Small intestine (tissue), 7 donors: ENCODE results near the gene COL26A1. TPM values are rescaled to one million over a fixed set of nuclear protein-coding genes. Genes with fewer than 3 reads are reported as not detected.
A peak's percentile ranks its signal among the peaks of the same experiment; 100 is the strongest.

Source experiments
- DNase-seq, 2 donors: peaks; one replicate each; pipeline versions ENCODE4 v3.0.0 to v3.0.0-alpha.2; 2013
- FAIRE-seq: peaks from 2 replicates; lab custom pipeline; 2012; peaks lifted over from hg19 to GRCh38; lab: Jason Lieb, UNC
- H3K27ac ChIP-seq, 3 donors: one replicate each; pipeline ENCODE4 v1.5.1; 2013; ENCODE audit warnings: low read length in 2 of 3, mild to moderate bottlenecking in 2 of 3, control low read depth in 1 of 3, inconsistent platforms in 1 of 3, low read depth in 1 of 3, moderate library complexity in 1 of 3
- H3K27me3 ChIP-seq, 3 donors: one replicate each; pipeline ENCODE4 v1.6.1; 2013; ENCODE audit warnings: low read length in 3 of 3, inconsistent platforms in 1 of 3; ENCODE audit not compliant: control insufficient read depth in 3 of 3, insufficient read depth in 3 of 3
- H3K36me3 ChIP-seq, 3 donors: one replicate each; pipeline ENCODE4 v1.6.1; 2013; ENCODE audit warnings: low read length in 3 of 3, inconsistent platforms in 1 of 3, low read depth in 1 of 3, mild to moderate bottlenecking in 1 of 3, moderate library complexity in 1 of 3; ENCODE audit not compliant: control insufficient read depth in 3 of 3, insufficient read depth in 2 of 3
- H3K4me1 ChIP-seq, 3 donors: one replicate each; pipeline ENCODE4 v1.6.1; 2013; ENCODE audit warnings: low read length in 2 of 3, inconsistent platforms in 1 of 3, low read depth in 1 of 3, mild to moderate bottlenecking in 1 of 3, moderate library complexity in 1 of 3; ENCODE audit not compliant: control insufficient read depth in 3 of 3, insufficient read depth in 2 of 3
- H3K4me3 ChIP-seq, 3 donors: one replicate each; pipeline ENCODE4 v1.5.1; 2013; ENCODE audit warnings: low read length in 3 of 3, control low read depth in 1 of 3, inconsistent platforms in 1 of 3, low read depth in 1 of 3, mild to moderate bottlenecking in 1 of 3, moderate library complexity in 1 of 3
- H3K9me3 ChIP-seq, 2 donors: one replicate each; pipeline ENCODE4 v1.6.1; 2013; ENCODE audit warnings: low read depth in 1 of 2, low read length in 1 of 2; ENCODE audit not compliant: control insufficient read depth in 2 of 2, insufficient read depth in 1 of 2
- WGBS, 3 donors: extraction: QIAGEN DNeasy Blood & Tissue Kit; methylation state at CpG; one replicate each; pipeline ENCODE4 v1.1.7; 2013; 5-methylcytosine and 5-hydroxymethylcytosine counted together
- polyA plus RNA-seq, 4 donors: library from polyadenylated mRNA; stranded (reverse) in 3 of 4; unstranded in 1 of 4; fragments of 200-250 nt in 3 of 4; fragments of 120-200 nt in 1 of 4; gene quantifications; one replicate each; pipeline versions ENCODE4 v1.2.1 to v1.2.3, GENCODE V29; 2013
- donor health status: healthy with polysubstance abuse.
- donor health status: control.
- donor health status: control.
- donor health status: Bipolar disorder and iron deficiency.
- donor health status: healthy.

Gene COL26A1
- polyA plus RNA-seq, 4 donors, result 0.10 to 0.12 TPM; not detected in 2

- FAIRE-seq, result no peak
- no peaks in the 10 kb centered on the region for H3K4me1 ChIP-seq
These were observed 201.5 kb downstream of the COL26A1 start for GRCh38 chr7:101563943-101564777.

GRCh38 chr7:101564778-101565211 lies 202.1 kb downstream of the COL26A1 start:
- H3K27me3 ChIP-seq, result peaks cover 0 to 3% (median 0%) of the 10 kb centered on the region in 3 donors
- H3K36me3 ChIP-seq, result no peaks in the 10 kb centered on the region
- WGBS, 3 donors, result 22 to 42% (median 30%) methylated on average over 16 of the region's 16 CpGs
- no peaks in the 10 kb centered on the region for H3K4me1 ChIP-seq
- H3K9me3 ChIP-seq, result no peaks in the 10 kb centered on the region
- no peak overlapping the region for H3K27ac ChIP-seq
- DNase-seq (peak; percentile 24 to 64), FAIRE-seq (no peak)
- H3K4me3 ChIP-seq, result no peak overlapping the region

More at GRCh38 chr7:101563943-101564777, 201.5 kb downstream of the COL26A1 start:
- WGBS, 3 donors, result 72 to 80% (median 77%) methylated on average over 23 of the region's 23 CpGs
- H3K27me3 ChIP-seq, result peaks cover 0 to 3% (median 0%) of the 10 kb centered on the region in 3 donors
- no peak for DNase-seq
- H3K4me3 ChIP-seq, result no peak overlapping the region
- H3K9me3 ChIP-seq, result no peaks in the 10 kb centered on the region
- H3K36me3 ChIP-seq, result no peaks in the 10 kb centered on the region
- no peak overlapping the region for H3K27ac ChIP-seq

DNA sequence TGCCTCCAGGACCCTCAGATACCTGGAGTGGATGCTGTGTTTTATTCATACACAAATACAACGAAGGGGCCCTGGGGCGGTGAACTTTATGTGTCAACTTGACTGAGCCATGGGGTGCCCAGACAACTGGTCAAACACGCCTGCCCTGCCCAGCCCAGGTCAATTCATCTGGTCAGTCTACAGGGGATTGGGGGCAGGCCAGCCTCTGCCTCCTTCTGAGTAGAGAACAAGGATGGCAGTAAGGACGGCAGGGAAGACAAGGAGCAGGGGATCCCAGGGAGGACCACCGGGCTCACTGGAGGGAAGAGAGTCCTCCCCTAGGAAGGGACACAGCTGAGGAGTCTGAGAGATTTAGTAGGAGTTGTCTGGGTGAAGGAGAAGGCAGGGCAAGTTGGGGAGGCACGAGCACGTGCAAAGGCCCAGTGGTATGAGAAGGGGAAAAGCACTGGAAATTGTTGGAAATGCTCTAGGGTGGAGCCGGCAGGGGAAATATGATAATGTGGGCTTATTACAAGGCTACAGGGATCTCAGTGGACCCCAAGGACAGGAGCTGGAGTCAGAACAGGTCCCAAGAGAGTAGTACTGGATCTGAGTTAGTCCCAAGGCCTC lies 203.0 kb downstream of the COL26A1 start:
- H3K4me1 ChIP-seq, result no peaks in the 10 kb centered on the region
- FAIRE-seq (no peak), DNase-seq (no peak)
- H3K9me3 ChIP-seq, result no peaks in the 10 kb centered on the region
- H3K36me3 ChIP-seq, result no peaks in the 10 kb centered on the region
- 80 to 87% (median 82%) methylated on average over 8 of the region's 8 CpGs for WGBS, 3 donors
- peaks cover 0 to 3% (median 0%) of the 10 kb centered on the region in 3 donors for H3K27me3 ChIP-seq
- no peak overlapping the region for H3K27ac ChIP-seq
- H3K4me3 ChIP-seq, result no peak overlapping the region

- DNase-seq (no peak), FAIRE-seq (no peak)
These were observed 204.6 kb downstream of the COL26A1 start for GRCh38 chr7:101567230-101567629.

DNA sequence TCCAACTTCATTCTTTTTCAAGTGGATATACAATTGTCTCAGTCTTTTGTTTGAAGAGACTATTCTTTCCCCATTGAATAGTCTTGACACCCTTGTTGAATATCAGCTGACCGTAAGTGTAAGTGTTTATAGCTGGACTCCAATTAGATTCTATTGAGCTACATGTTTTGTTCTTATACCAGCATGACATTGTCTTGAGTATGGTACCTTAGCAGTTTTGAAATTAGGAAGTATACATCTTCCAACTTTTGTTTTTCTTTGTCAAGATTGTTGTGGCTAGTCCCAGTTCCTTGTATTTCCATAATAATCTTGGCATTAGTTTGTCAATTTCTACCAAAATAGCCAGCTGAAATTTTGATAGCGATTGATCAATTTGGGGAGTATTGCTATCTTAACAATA lies 209.5 kb downstream of the COL26A1 start:
- Histone ChIP-seq H3K4me1 (no peaks in the 10 kb centered on the region), H3K4me3 (no peak overlapping the region), H3K27me3 (no peaks in the 10 kb centered on the region), H3K9me3 (peaks cover 0 to 10% of the 10 kb centered on the region in 2 donors), H3K27ac (no peak overlapping the region), H3K36me3 (no peaks in the 10 kb centered on the region)
- 93 to 100% (median 96%) methylated on average over 2 of the region's 2 CpGs for WGBS, 3 donors
- FAIRE-seq, result no peak
- no peak for DNase-seq

More at GRCh38 chr7:101567230-101567629, 204.6 kb downstream of the COL26A1 start:
- Histone ChIP-seq H3K27me3 (peaks cover 0 to 3% (median 0%) of the 10 kb centered on the region in 3 donors), H3K36me3 (no peaks in the 10 kb centered on the region), H3K9me3 (no peaks in the 10 kb centered on the region), H3K4me1 (no peaks in the 10 kb centered on the region), H3K27ac (no peak overlapping the region), H3K4me3 (no peak overlapping the region)
- WGBS, 3 donors, result 86 to 92% (median 90%) methylated on average over 7 of the region's 7 CpGs

GRCh38 chr7:101575168-101575567 lies 212.5 kb downstream of the COL26A1 start:
- DNase-seq (no peak), FAIRE-seq (no peak)
- 47 to 59% (median 59%) methylated on average over 2 of the region's 2 CpGs for WGBS, 3 donors
- H3K9me3 ChIP-seq, result peaks cover 0 to 17% of the 10 kb centered on the region in 2 donors
- H3K27ac ChIP-seq, result no peak overlapping the region
- no peaks in the 10 kb centered on the region for H3K4me1 ChIP-seq
- H3K36me3 ChIP-seq, result no peaks in the 10 kb centered on the region
- no peak overlapping the region for H3K4me3 ChIP-seq
- H3K27me3 ChIP-seq, result no peaks in the 10 kb centered on the region

DNA sequence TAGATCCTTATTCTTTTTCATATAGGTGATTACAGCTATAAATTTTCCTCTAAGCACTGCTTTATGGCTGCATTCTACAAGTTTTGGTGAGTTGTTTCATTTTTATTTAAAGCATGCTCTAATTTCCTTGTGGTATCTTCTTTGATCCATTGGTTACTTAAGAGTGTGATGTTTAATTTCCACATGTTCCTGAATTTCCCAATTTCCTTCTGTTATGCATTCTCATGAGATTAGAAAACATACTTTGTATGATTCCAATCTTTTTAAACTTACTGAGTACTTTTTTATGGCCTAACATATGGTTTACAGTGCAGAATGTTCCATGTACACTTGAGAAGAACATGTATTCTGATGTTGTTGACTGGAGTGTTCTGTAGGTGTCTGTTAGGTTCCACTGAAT lies 213.0 kb downstream of the COL26A1 start:
- peaks cover 0 to 17% of the 10 kb centered on the region in 2 donors for H3K9me3 ChIP-seq
- DNase-seq (no peak), FAIRE-seq (no peak)
- H3K27me3 ChIP-seq, result no peaks in the 10 kb centered on the region
- no peak overlapping the region for H3K27ac ChIP-seq
- no peaks in the 10 kb centered on the region for H3K36me3 ChIP-seq
- no peak overlapping the region for H3K4me3 ChIP-seq
- no peaks in the 10 kb centered on the region for H3K4me1 ChIP-seq

DNA sequence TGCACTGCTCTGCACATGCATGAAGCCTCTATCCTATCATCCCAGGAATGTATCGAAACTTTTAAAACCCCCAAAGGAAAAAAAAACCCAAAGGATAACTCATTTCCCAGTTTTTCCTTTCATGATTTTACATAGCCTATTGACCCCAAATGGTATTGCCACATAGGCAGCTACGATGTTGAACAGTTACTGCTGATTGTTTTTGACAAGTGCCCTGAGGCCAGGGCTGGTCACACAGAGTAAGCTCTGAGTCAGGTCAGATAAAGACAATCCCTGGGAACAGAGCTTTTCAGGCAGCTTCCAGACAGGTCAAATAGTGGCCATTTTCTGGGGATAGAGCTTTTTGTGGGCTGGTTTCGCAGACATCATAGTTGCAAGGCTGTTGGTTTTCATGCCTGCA lies 214.3 kb downstream of the COL26A1 start:
- Histone ChIP-seq H3K27me3 (no peaks in the 10 kb centered on the region), H3K4me3 (no peak overlapping the region), H3K9me3 (peaks cover 0 to 17% of the 10 kb centered on the region in 2 donors), H3K4me1 (no peaks in the 10 kb centered on the region), H3K36me3 (no peaks in the 10 kb centered on the region), H3K27ac (no peak overlapping the region)
- FAIRE-seq (no peak), DNase-seq (no peak)
- WGBS, 3 donors, result 91 to 95% (median 93%) methylated on average over 3 of the region's 3 CpGs
